ENCODE data around the gene LENG8.

GRCh38 chr19:54477650-54478049 lies 28.7 kb downstream of the LENG8 start:
- TF ChIP-seq, protein P1, sequence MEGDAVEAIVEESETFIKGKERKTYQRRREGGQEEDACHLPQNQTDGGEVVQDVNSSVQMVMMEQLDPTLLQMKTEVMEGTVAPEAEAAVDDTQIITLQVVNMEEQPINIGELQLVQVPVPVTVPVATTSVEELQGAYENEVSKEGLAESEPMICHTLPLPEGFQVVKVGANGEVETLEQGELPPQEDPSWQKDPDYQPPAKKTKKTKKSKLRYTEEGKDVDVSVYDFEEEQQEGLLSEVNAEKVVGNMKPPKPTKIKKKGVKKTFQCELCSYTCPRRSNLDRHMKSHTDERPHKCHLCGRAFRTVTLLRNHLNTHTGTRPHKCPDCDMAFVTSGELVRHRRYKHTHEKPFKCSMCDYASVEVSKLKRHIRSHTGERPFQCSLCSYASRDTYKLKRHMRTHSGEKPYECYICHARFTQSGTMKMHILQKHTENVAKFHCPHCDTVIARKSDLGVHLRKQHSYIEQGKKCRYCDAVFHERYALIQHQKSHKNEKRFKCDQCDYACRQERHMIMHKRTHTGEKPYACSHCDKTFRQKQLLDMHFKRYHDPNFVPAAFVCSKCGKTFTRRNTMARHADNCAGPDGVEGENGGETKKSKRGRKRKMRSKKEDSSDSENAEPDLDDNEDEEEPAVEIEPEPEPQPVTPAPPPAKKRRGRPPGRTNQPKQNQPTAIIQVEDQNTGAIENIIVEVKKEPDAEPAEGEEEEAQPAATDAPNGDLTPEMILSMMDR (IDR thresholded peaks at IDR 0.05; ENCODE audit: low read length) = no peak
- TF ChIP-seq EZH2 (IDR thresholded peaks at IDR 0.05; ENCODE audit: borderline replicate concordance, low read length) = no peak
